Peyer's patch (tissue), 4 donors: Measurements from ENCODE around the gene PKP4. TPM values are rescaled to one million over a fixed set of nuclear protein-coding genes. Genes with fewer than 3 reads are reported as not detected.
"Not testable (repeated sequence)": the region's sequence is repeated elsewhere in the genome, so short reads cannot be mapped to it uniquely, and the experiment has no call there.

Experiments
- DNase-seq, 3 donors: peaks; one replicate each; pipeline ENCODE4 v3.0.0-alpha.2; 2017 to 2019
- H3K27ac ChIP-seq, 4 donors: fragments of 200-600 bp; sonication (generic); one replicate each; pipeline ENCODE4 v1.5.1; 2016 to 2019
- H3K27me3 ChIP-seq, 2 donors: fragments of 200-600 bp; sonication (generic); one replicate each; pipeline ENCODE4 v1.5.1; 2019
- H3K36me3 ChIP-seq, 3 donors: fragments of 200-600 bp; sonication (generic); one replicate each; pipeline ENCODE4 v1.5.1; 2016 to 2019
- H3K4me1 ChIP-seq, 4 donors: fragments of 200-600 bp; sonication (generic); one replicate each; pipeline ENCODE4 v1.5.1; 2016 to 2019
- H3K4me3 ChIP-seq, 4 donors: fragments of 200-600 bp; sonication (generic); 1 replicate in 3 of 4; 2 replicates in 1 of 4; pipeline ENCODE4 v1.5.1; 2016 to 2019; ENCODE audit warnings: mild to moderate bottlenecking in 1 of 4
- H3K9me3 ChIP-seq, 4 donors: fragments of 200-600 bp; sonication (generic); one replicate each; pipeline ENCODE4 v1.5.1; 2016 to 2019; ENCODE audit warnings: mild to moderate bottlenecking in 1 of 4
- CTCF ChIP-seq, 6 experiments: fragments of 450-650 bp in 4 of 6; fragments of 200-600 bp in 2 of 6; sonication (generic) in 1 of 6; IDR thresholded peaks; one replicate each; pipeline ENCODE4 v1.5.1; 2017 to 2019; ENCODE audit warnings: antibody characterized with exemption in 6 of 6, mild to moderate bottlenecking in 3 of 6, moderate library complexity in 1 of 6
- POLR2A ChIP-seq, 2 donors: fragments of 450-650 bp; IDR thresholded peaks; one replicate each; pipeline ENCODE4 v1.5.1; 2017; ENCODE audit warnings: antibody characterized with exemption in 2 of 2, mild to moderate bottlenecking in 2 of 2, moderate library complexity in 2 of 2
- total RNA-seq, 4 donors: library from RNA; depleted of rRNA; stranded (reverse); fragments of >200 nt; gene quantifications; one replicate each; pipeline ENCODE4 v1.1.0, GENCODE V29; 2016

Gene PKP4
- total RNA-seq, 4 donors from 2014 or later, result 67.8 to 168 (median 117) TPM

GRCh38 chr2:158691619-158692018, 234.9 kb downstream of the PKP4 start:
- no peaks in the 10 kb centered on the region for H3K9me3 ChIP-seq
- H3K27ac ChIP-seq, result no peak overlapping the region
- no peaks in the 10 kb centered on the region for H3K27me3 ChIP-seq
- no peaks in the 10 kb centered on the region for H3K4me1 ChIP-seq
- TF ChIP-seq POLR2A (IDR thresholded peaks at IDR 0.05) (no peak), CTCF (IDR thresholded peaks at IDR 0.05) (no peak)
- no peak for DNase-seq
- H3K36me3 ChIP-seq, result no peaks in the 10 kb centered on the region
- H3K4me3 ChIP-seq, result no peak overlapping the region

GRCh38 chr2:158692372-158693103, 235.8 kb downstream of the PKP4 start:
- H3K27ac ChIP-seq, result no peak overlapping the region
- H3K4me3 ChIP-seq, result no peak overlapping the region
- H3K4me1 ChIP-seq, result no peaks in the 10 kb centered on the region
- no peak for TF ChIP-seq POLR2A (IDR thresholded peaks at IDR 0.05)
- no peak for TF ChIP-seq CTCF (IDR thresholded peaks at IDR 0.05)
- no peaks in the 10 kb centered on the region for H3K9me3 ChIP-seq
- no peak for DNase-seq
- no peaks in the 10 kb centered on the region for H3K36me3 ChIP-seq
- no peaks in the 10 kb centered on the region for H3K27me3 ChIP-seq

- Histone ChIP-seq H3K9me3 (no peaks in the 10 kb centered on the region), H3K27ac (no peak overlapping the region), H3K4me1 (no peaks in the 10 kb centered on the region), H3K36me3 (no peaks in the 10 kb centered on the region), H3K4me3 (no peak overlapping the region), H3K27me3 (no peaks in the 10 kb centered on the region)
- TF ChIP-seq POLR2A (IDR thresholded peaks at IDR 0.05) (no peak), CTCF (IDR thresholded peaks at IDR 0.05) (no peak)
- DNase-seq, result no peak
Measured at GRCh38 chr2:158693476-158693875, 236.7 kb downstream of the PKP4 start.

GRCh38 chr2:158695305-158695704, 238.6 kb downstream of the PKP4 start:
- Histone ChIP-seq H3K4me1 (no peaks in the 10 kb centered on the region), H3K9me3 (no peaks in the 10 kb centered on the region), H3K27ac (no peak overlapping the region), H3K27me3 (no peaks in the 10 kb centered on the region), H3K4me3 (no peak overlapping the region), H3K36me3 (no peaks in the 10 kb centered on the region)
- TF ChIP-seq POLR2A (IDR thresholded peaks at IDR 0.05) (no peak), CTCF (IDR thresholded peaks at IDR 0.05) (no peak)
- no peak for DNase-seq

- not testable (repeated sequence) for H3K36me3 ChIP-seq, H3K4me1 ChIP-seq, H3K9me3 ChIP-seq, H3K4me3 ChIP-seq, DNase-seq, H3K27ac ChIP-seq, H3K27me3 ChIP-seq
Measured at GRCh38 chr2:158695744-158696143, 239.0 kb downstream of the PKP4 start.

GRCh38 chr2:158699323-158699722, 242.6 kb downstream of the PKP4 start:
- H3K36me3 ChIP-seq, result no peaks in the 10 kb centered on the region
- H3K27me3 ChIP-seq, result no peaks in the 10 kb centered on the region
- TF ChIP-seq CTCF (IDR thresholded peaks at IDR 0.05), result no peak
- TF ChIP-seq POLR2A (IDR thresholded peaks at IDR 0.05), result no peak
- no peak for DNase-seq
- H3K4me3 ChIP-seq, result no peak overlapping the region
- no peaks in the 10 kb centered on the region for H3K4me1 ChIP-seq
- no peaks in the 10 kb centered on the region for H3K9me3 ChIP-seq
- no peak overlapping the region for H3K27ac ChIP-seq
